GM18502 (cell line): ENCODE measurements around the gene MAP1B.

Experiments used
- ATAC-seq: cut with Tn5 transposase; IDR thresholded peaks from one replicate; pipeline ENCODE4 v1.9.1; 2021; ENCODE audit warnings: mild to moderate bottlenecking; ENCODE audit not compliant: unreplicated experiment, poor library complexity

The MAP1B gene

GRCh38 chr5:72184408-72184807 is 77.1 kb downstream of the MAP1B start:
- no peak for ATAC-seq

GRCh38 chr5:72185496-72186329 is 78.4 kb downstream of the MAP1B start:
- no peak for ATAC-seq

- no peak for ATAC-seq
Measured at GRCh38 chr5:72187388-72188075, 80.3 kb downstream of the MAP1B start.

GRCh38 chr5:72188166-72188565 is 80.9 kb downstream of the MAP1B start:
- no peak for ATAC-seq

- no peak for ATAC-seq
Measured at GRCh38 chr5:72189146-72189545, 81.9 kb downstream of the MAP1B start.

GRCh38 chr5:72191404-72191803 is 84.1 kb downstream of the MAP1B start:
- no peak for ATAC-seq

- peak; percentile 83 for ATAC-seq
Measured at GRCh38 chr5:72194846-72195245, 87.6 kb downstream of the MAP1B start.

GRCh38 chr5:72195581-72195980 is 88.3 kb downstream of the MAP1B start:
- no peak for ATAC-seq

- ATAC-seq: no peak
Measured at GRCh38 chr5:72197393-72197792, 90.1 kb downstream of the MAP1B start.

GRCh38 chr5:72199681-72200080 is 92.4 kb downstream of the MAP1B start:
- ATAC-seq: no peak

GRCh38 chr5:72202331-72202825 is 95.1 kb downstream of the MAP1B start:
- ATAC-seq: no peak

GRCh38 chr5:72203251-72203845 is 96.1 kb downstream of the MAP1B start:
- no peak for ATAC-seq

GRCh38 chr5:72204946-72205345 is 97.7 kb downstream of the MAP1B start:
- ATAC-seq: no peak

- ATAC-seq: no peak
Measured at GRCh38 chr5:72205431-72206009, 98.2 kb downstream of the MAP1B start.

GRCh38 chr5:72206160-72206559 is 98.9 kb downstream of the MAP1B start:
- ATAC-seq: no peak

GRCh38 chr5:72206994-72207393 is 99.7 kb downstream of the MAP1B start:
- no peak for ATAC-seq

- ATAC-seq: no peak
Measured at GRCh38 chr5:72208324-72208926, 101.2 kb downstream of the MAP1B start.

- no peak for ATAC-seq
Measured at GRCh38 chr5:72209147-72210115, 102.2 kb downstream of the MAP1B start.
